H1 (cell line): ENCODE data around the gene PROSER3. TPM values are rescaled to one million over a fixed set of nuclear protein-coding genes. Genes with fewer than 3 reads are reported as not detected.

Experiments
- CTCF ChIA-PET: fragments of 300-600 bp; sonication (Branson Sonifier 250); formaldehyde crosslinking; loops from one replicate; lab custom pipeline; 2021; ENCODE audit not compliant: partially characterized antibody; lab: Charles Lee
- POLR2A ChIA-PET: fragments of 300-600 bp; sonication (Branson Sonifier 250); formaldehyde crosslinking; loops from one replicate; lab custom pipeline; 2021; ENCODE audit warnings: inconsistent platforms; ENCODE audit not compliant: partially characterized antibody; lab: Charles Lee
- DNase-seq, 2 experiments: peaks; one replicate each; pipeline versions ENCODE4 v3.0.0 to v3.0.0-alpha.2; 2010 to 2022; ENCODE audit warnings: low spot score in 2 of 2, low read depth in 1 of 2, mixed read lengths in 1 of 2
- FAIRE-seq: peaks from 2 replicates; lab custom pipeline; 2011; peaks lifted over from hg19 to GRCh38; lab: Jason Lieb, UNC
- H2AFZ ChIP-seq: 2 replicates; pipeline ENCODE4 v1.8.1; 2012; ENCODE audit warnings: low read length, inconsistent platforms
- H2AK5ac ChIP-seq: 2 replicates; pipeline ENCODE4 v1.6.1; 2013; ENCODE audit warnings: low read depth, low read length
- H2BK120ac ChIP-seq: replicated peaks from 2 replicates; pipeline ENCODE3; 2013; ENCODE audit warnings: low read depth, low read length, inconsistent platforms
- H2BK12ac ChIP-seq: 2 replicates; pipeline ENCODE4 v1.6.1; 2013; ENCODE audit warnings: low read depth, low read length
- H2BK15ac ChIP-seq: 2 replicates; pipeline ENCODE4 v1.6.1; 2013; ENCODE audit warnings: low read length
- H2BK20ac ChIP-seq: 2 replicates; pipeline ENCODE4 v1.6.1; 2013; ENCODE audit warnings: low read length
- H2BK5ac ChIP-seq: 2 replicates; pipeline ENCODE4 v1.6.1; 2013; ENCODE audit warnings: low read depth, low read length
- H3K14ac ChIP-seq: 2 replicates; pipeline ENCODE4 v1.6.1; 2013; ENCODE audit warnings: inconsistent platforms; ENCODE audit not compliant: insufficient read length
- H3K18ac ChIP-seq: 2 replicates; pipeline ENCODE4 v1.6.1; 2013; ENCODE audit warnings: low read length; ENCODE audit errors: extremely low read depth
- H3K23ac ChIP-seq: 2 replicates; pipeline ENCODE4 v1.6.1; 2013; ENCODE audit warnings: inconsistent platforms; ENCODE audit not compliant: insufficient read length
- H3K23me2 ChIP-seq: 2 replicates; pipeline ENCODE4 v1.6.1; 2013; ENCODE audit warnings: low read depth, low read length
- H3K27ac ChIP-seq: 2 replicates; pipeline ENCODE4 v1.6.1; 2011; ENCODE audit warnings: low read depth, low read length, inconsistent platforms
- H3K27me3 ChIP-seq, 4 experiments: replicated peaks in 1 of 4; 1 replicate in 1 of 4; 2 replicates in 3 of 4; pipeline versions ENCODE4 v1.6.1 to v1.8.1; 2011 to 2013; ENCODE audit warnings: low read length in 3 of 4, mild to moderate bottlenecking in 3 of 4, inconsistent platforms in 2 of 4, mixed read lengths in 2 of 4, moderate library complexity in 1 of 4; ENCODE audit not compliant: control insufficient read depth in 3 of 4, insufficient read depth in 3 of 4; ENCODE audit errors: extremely low read depth in 1 of 4
- H3K36me3 ChIP-seq, 4 experiments: 2 replicates each; pipeline versions ENCODE4 v1.6.1 to v1.8.1; 2011 to 2013; ENCODE audit warnings: mild to moderate bottlenecking in 4 of 4, low read length in 3 of 4, moderate library complexity in 2 of 4, control low read depth in 1 of 4, inconsistent platforms in 1 of 4; ENCODE audit not compliant: insufficient read depth in 4 of 4, control insufficient read depth in 2 of 4
- H3K4ac ChIP-seq: replicated peaks from 2 replicates; pipeline ENCODE3; 2013; ENCODE audit warnings: low read length, low read depth, mixed read lengths, inconsistent platforms; ENCODE audit not compliant: insufficient read length
- H3K4me1 ChIP-seq, 4 experiments: replicated peaks in 1 of 4; 1 replicate in 1 of 4; 2 replicates in 3 of 4; pipeline versions ENCODE4 v1.6.1 to v1.8.1; 2011 to 2013; ENCODE audit warnings: low read length in 3 of 4, inconsistent platforms in 2 of 4, mixed read lengths in 1 of 4; ENCODE audit not compliant: insufficient read depth in 4 of 4, control insufficient read depth in 3 of 4
- H3K4me2 ChIP-seq, 2 experiments: 2 replicates each; pipeline versions ENCODE4 v1.6.1 to v1.8.1; 2011 to 2013; ENCODE audit warnings: low read depth in 2 of 2, low read length in 2 of 2, control low read depth in 1 of 2, inconsistent platforms in 1 of 2, mild to moderate bottlenecking in 1 of 2; ENCODE audit not compliant: insufficient read depth in 1 of 2
- H3K4me3 ChIP-seq, 4 experiments: fragments of 200-600, 300-600 bp in 1 of 4; sonication (generic), shearing (Covaris generic), sonication (Bioruptor Twin) in 1 of 4; 2 replicates each; pipeline versions ENCODE4 v1.5.1 to v1.8.1; 2011 to 2016; ENCODE audit warnings: low read length in 4 of 4, low read depth in 3 of 4, control low read depth in 2 of 4, inconsistent platforms in 2 of 4, mild to moderate bottlenecking in 2 of 4, mixed read lengths in 1 of 4, moderate library complexity in 1 of 4; ENCODE audit not compliant: insufficient read depth in 2 of 4; ENCODE audit errors: extremely low read depth in 1 of 4
- H3K56ac ChIP-seq: replicated peaks from 2 replicates; pipeline ENCODE3; 2013; ENCODE audit warnings: low read depth, mild to moderate bottlenecking, mixed read lengths, low read length, inconsistent platforms; ENCODE audit not compliant: insufficient read length
- H3K79me1 ChIP-seq: 2 replicates; pipeline ENCODE4 v1.6.1; 2013; ENCODE audit warnings: low read depth, low read length, control low read depth
- H3K79me2 ChIP-seq, 2 experiments: 2 replicates each; pipeline versions ENCODE4 v1.6.1 to v1.8.1; 2012 to 2013; ENCODE audit warnings: low read length in 2 of 2, mild to moderate bottlenecking in 2 of 2, inconsistent platforms in 1 of 2; ENCODE audit not compliant: insufficient read depth in 2 of 2, control insufficient read depth in 1 of 2
- H3K9ac ChIP-seq, 4 experiments: replicated peaks in 1 of 4; 1 replicate in 1 of 4; 2 replicates in 3 of 4; pipeline versions ENCODE4 v1.6.1 to v1.8.1; 2011 to 2013; ENCODE audit warnings: low read depth in 3 of 4, low read length in 3 of 4, control low read depth in 2 of 4, mild to moderate bottlenecking in 2 of 4, moderate library complexity in 2 of 4, inconsistent platforms in 1 of 4; ENCODE audit errors: extremely low read depth in 1 of 4
- H3K9me3 ChIP-seq, 2 experiments: 2 replicates each; pipeline versions ENCODE4 v1.6.1 to v1.8.1; 2012 to 2013; ENCODE audit warnings: mild to moderate bottlenecking in 2 of 2, moderate library complexity in 2 of 2, control low read depth in 1 of 2, inconsistent platforms in 1 of 2, low read depth in 1 of 2, low read length in 1 of 2, mixed read lengths in 1 of 2; ENCODE audit not compliant: insufficient read depth in 2 of 2
- H4K20me1 ChIP-seq, 2 experiments: replicated peaks in 1 of 2; 2 replicates each; pipeline versions ENCODE3 to v1.8.1; 2011 to 2013; ENCODE audit warnings: inconsistent platforms in 2 of 2, low read length in 2 of 2, mild to moderate bottlenecking in 1 of 2; ENCODE audit not compliant: insufficient read depth in 2 of 2, control insufficient read depth in 1 of 2
- H4K5ac ChIP-seq: 2 replicates; pipeline ENCODE4 v1.6.1; 2013; ENCODE audit warnings: low read length, low read depth, mixed read lengths, inconsistent platforms; ENCODE audit not compliant: insufficient read length
- H4K8ac ChIP-seq: 2 replicates; pipeline ENCODE4 v1.8.0; 2013; ENCODE audit warnings: mild to moderate bottlenecking, moderate library complexity, low read length, inconsistent platforms; ENCODE audit not compliant: insufficient read depth; ENCODE audit errors: extremely low read depth
- H4K91ac ChIP-seq: replicated peaks from 2 replicates; pipeline ENCODE3; 2013; ENCODE audit warnings: low read length, mixed read lengths, inconsistent platforms; ENCODE audit not compliant: insufficient read length
- ASH2L ChIP-seq: fragments of 200-600, 300-600 bp; sonication (generic); IDR thresholded peaks from one replicate; pipeline ENCODE4 v1.7.1; 2017; ENCODE audit warnings: low read length
- CBX5 ChIP-seq: fragments of 300-800, 300-1000 bp; sonication (generic); IDR thresholded peaks from 2 replicates; pipeline ENCODE4 v1.7.1; 2016; ENCODE audit warnings: antibody characterized with exemption, low read length, low read depth
- CHD1 ChIP-seq: IDR thresholded peaks from 2 replicates; pipeline ENCODE4 v1.6.1; 2012; ENCODE audit warnings: low read depth, low read length, improper control_type of control experiment
- FOSL1 ChIP-seq: IDR thresholded peaks from 2 replicates; pipeline ENCODE4 v1.6.1; 2011; ENCODE audit warnings: mild to moderate bottlenecking, low read depth, low read length, moderate library complexity; ENCODE audit not compliant: insufficient read depth
- GABPA ChIP-seq: IDR thresholded peaks from 2 replicates; pipeline ENCODE4 v1.6.1; 2011; ENCODE audit warnings: mild to moderate bottlenecking, low read length, moderate library complexity, borderline replicate concordance; ENCODE audit not compliant: insufficient read depth
- HDAC2 ChIP-seq, 2 experiments: fragments of 300-600 bp in 1 of 2; sonication (generic) in 1 of 2; IDR thresholded peaks; 2 replicates each; pipeline ENCODE4 v1.6.1; 2011 to 2012; ENCODE audit warnings: low read depth in 2 of 2, low read length in 2 of 2, mild to moderate bottlenecking in 2 of 2, moderate library complexity in 2 of 2, borderline replicate concordance in 1 of 2, inconsistent platforms in 1 of 2
- KDM1A ChIP-seq: fragments of 200-600, 300-600 bp; sonication (generic); IDR thresholded peaks from 2 replicates; pipeline ENCODE4 v1.7.1; 2016; ENCODE audit warnings: mild to moderate bottlenecking, low read length, borderline replicate concordance
- RBBP5 ChIP-seq: IDR thresholded peaks from 2 replicates; pipeline ENCODE4 v1.7.1; 2012; ENCODE audit warnings: low read depth, mild to moderate bottlenecking, inconsistent platforms, low read length, moderate library complexity, borderline replicate concordance
- RXRA ChIP-seq: IDR thresholded peaks from 2 replicates; pipeline ENCODE4 v1.6.1; 2011; ENCODE audit warnings: low read depth, mild to moderate bottlenecking, low read length, moderate library complexity; ENCODE audit not compliant: insufficient read depth
- SIRT6 ChIP-seq: IDR thresholded peaks from one replicate; pipeline ENCODE4 v1.7.1; 2012; ENCODE audit warnings: low read length, inconsistent platforms
- SUZ12 ChIP-seq: fragments of 200-600 bp; sonication (generic); IDR thresholded peaks from 2 replicates; pipeline ENCODE4 v1.6.1; 2012; ENCODE audit warnings: mild to moderate bottlenecking, inconsistent platforms, low read length, moderate library complexity, mixed read lengths
- TAF1 ChIP-seq: IDR thresholded peaks from 2 replicates; pipeline ENCODE4 v1.6.1; 2011; ENCODE audit warnings: mild to moderate bottlenecking, low read depth, low read length
- TBP ChIP-seq: IDR thresholded peaks from 2 replicates; pipeline ENCODE4 v1.6.1; 2011; ENCODE audit warnings: low read depth, low read length, improper control_type of control experiment
- TEAD4 ChIP-seq: IDR thresholded peaks from 2 replicates; pipeline ENCODE4 v1.6.1; 2012; ENCODE audit warnings: low read depth, low read length, inconsistent platforms, mixed read lengths
- WGBS, 2 experiments: shearing (Covaris generic) in 1 of 2; methylation state at CpG; one replicate each; pipeline versions ENCODE4 v1.1.6 to v1.1.7; 2013 to 2015; ENCODE audit warnings: low lambda C conversion rate in 2 of 2, mixed read lengths in 2 of 2, inconsistent platforms in 1 of 2, low coverage in 1 of 2, missing lambda C conversion rate in 1 of 2; ENCODE audit not compliant: insufficient replicate concordance in 2 of 2, insufficient coverage in 1 of 2, insufficient read length in 1 of 2; ENCODE audit errors: extremely low coverage in 1 of 2, missing lambda C conversion rate in 1 of 2; 5-methylcytosine and 5-hydroxymethylcytosine counted together
- polyA plus RNA-seq, 7 experiments: library from polyadenylated mRNA; depleted of rRNA in 3 of 7; stranded (reverse) in 5 of 7; unstranded in 2 of 7; fragments of >200 nt in 5 of 7; fragments of 200-250 nt in 2 of 7; gene quantifications; 1 replicate in 5 of 7; 2 replicates in 1 of 7; 4 replicates in 1 of 7; pipeline versions ENCODE4 v1.2.1 to v1.2.3, GENCODE V29; 2011 to 2013; ENCODE audit warnings: missing spikeins in 2 of 7, mixed read lengths in 2 of 7
- total RNA-seq: library from RNA; stranded (reverse); fragmentation: NEBNext Ultra II Directional; extraction: Animal tissue kit (Norgen Biotek cat#: 25700); gene quantifications from 2 replicates; pipeline ENCODE4 v1.2.1, GENCODE V29; 2021

PROSER3 gene
- total and polyA plus RNA-seq, 2 of the 8 experiments (the other 6 are each of a cell fraction or from before 2014, with no cell fraction given), result 17.8 to 28.9 TPM

DNA sequence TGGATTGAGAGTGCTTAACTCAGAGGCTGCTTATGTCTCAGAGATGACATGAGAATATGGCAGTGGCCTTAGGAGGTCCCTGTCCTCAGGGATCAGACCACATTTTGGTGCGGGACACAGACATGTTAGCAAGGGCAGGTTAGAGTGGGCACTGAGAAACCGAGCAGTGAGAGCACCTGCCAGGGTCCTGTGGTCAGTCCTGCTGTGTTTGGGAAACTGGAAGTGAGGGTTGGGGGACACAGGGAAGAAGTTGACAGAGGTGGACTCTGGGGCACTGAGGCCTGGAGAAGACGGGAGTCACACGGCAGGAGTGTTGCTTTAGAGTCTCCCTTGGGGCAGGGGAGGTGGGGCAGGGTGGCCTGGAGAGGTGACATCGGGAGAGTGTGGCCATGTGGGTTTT, 23.1 kb upstream of the PROSER3 start:
- Histone ChIP-seq H3K23me2 (peaks cover 1% of the 10 kb centered on the region; the same call in 1 of the 2 replicates), H4K20me1 (peaks cover 7 to 19% of the 10 kb centered on the region in 2 experiments), H3K4me2 (no peak overlapping the region), H3K27ac (no peak overlapping the region), H3K4ac (no peak overlapping the region), H2BK15ac (no peak overlapping the region), H3K36me3 (peaks cover 11 to 57% (median 44%) of the 10 kb centered on the region in 4 experiments; a peak in 7 of 8 replicates), H3K18ac (no peak overlapping the region), H3K4me3 (no peak overlapping the region), H3K56ac (no peak overlapping the region), H3K14ac (no peak overlapping the region), H4K91ac (no peak overlapping the region), H3K27me3 (no peaks in the 10 kb centered on the region), H2AFZ (no peak overlapping the region), H3K9ac (no peak overlapping the region), H2BK20ac (no peak overlapping the region), H4K8ac (no peak overlapping the region), H2AK5ac (no peak overlapping the region), H2BK12ac (no peak overlapping the region), H3K79me2 (no peaks in the 10 kb centered on the region), H3K9me3 (no peaks in the 10 kb centered on the region), H4K5ac (no peak overlapping the region), H3K4me1 (peaks cover 0 to 3% (median 0%) of the 10 kb centered on the region in 4 experiments; a peak in 2 of 7 replicates), H2BK5ac (no peak overlapping the region), H3K79me1 (no peaks in the 10 kb centered on the region), H3K23ac (no peak overlapping the region), H2BK120ac (no peak overlapping the region)
- FAIRE-seq, result no peak
- 92% methylated on average over 5 of the region's 5 CpGs; no CpG with 5 or more reads in 1 of the 2 experiments for WGBS, 2 experiments
- ChIA-PET POLR2A (interaction anchor here (1.2 to 7.6 kb wide), 4 partner anchors 9 to 15 kb away, joined by 4 to 54 read pairs (median 22); partner anchors contain the start of genes LIN37, PSENEN and U2AF1L4), CTCF (interaction anchor here (0.9 to 8.9 kb wide), 3 partner anchors 9 to 83 kb away, joined by 4 to 80 read pairs (median 7); no protein-coding TSS in a partner anchor)
- no peak for DNase-seq
- TF ChIP-seq RBBP5, result no peak
- TF ChIP-seq KDM1A, result no peak
- TF ChIP-seq SUZ12, result no peak
- no peak for TF ChIP-seq RXRA
- no peak for TF ChIP-seq TBP
- TF ChIP-seq GABPA, result no peak
- TF ChIP-seq TAF1, result no peak
- no peak for TF ChIP-seq FOSL1
- no peak for TF ChIP-seq SIRT6
- TF ChIP-seq TEAD4, result no peak
- TF ChIP-seq ASH2L, result no peak
- no peak for TF ChIP-seq HDAC2 (IDR thresholded peaks at IDR 0.05; ENCODE audit: borderline replicate concordance in 1 of 2, low read depth in 2 of 2, low read length in 2 of 2)
- TF ChIP-seq CHD1, result no peak
- no peak for TF ChIP-seq CBX5
